ENCODE data around the gene AGO3.

DNA sequence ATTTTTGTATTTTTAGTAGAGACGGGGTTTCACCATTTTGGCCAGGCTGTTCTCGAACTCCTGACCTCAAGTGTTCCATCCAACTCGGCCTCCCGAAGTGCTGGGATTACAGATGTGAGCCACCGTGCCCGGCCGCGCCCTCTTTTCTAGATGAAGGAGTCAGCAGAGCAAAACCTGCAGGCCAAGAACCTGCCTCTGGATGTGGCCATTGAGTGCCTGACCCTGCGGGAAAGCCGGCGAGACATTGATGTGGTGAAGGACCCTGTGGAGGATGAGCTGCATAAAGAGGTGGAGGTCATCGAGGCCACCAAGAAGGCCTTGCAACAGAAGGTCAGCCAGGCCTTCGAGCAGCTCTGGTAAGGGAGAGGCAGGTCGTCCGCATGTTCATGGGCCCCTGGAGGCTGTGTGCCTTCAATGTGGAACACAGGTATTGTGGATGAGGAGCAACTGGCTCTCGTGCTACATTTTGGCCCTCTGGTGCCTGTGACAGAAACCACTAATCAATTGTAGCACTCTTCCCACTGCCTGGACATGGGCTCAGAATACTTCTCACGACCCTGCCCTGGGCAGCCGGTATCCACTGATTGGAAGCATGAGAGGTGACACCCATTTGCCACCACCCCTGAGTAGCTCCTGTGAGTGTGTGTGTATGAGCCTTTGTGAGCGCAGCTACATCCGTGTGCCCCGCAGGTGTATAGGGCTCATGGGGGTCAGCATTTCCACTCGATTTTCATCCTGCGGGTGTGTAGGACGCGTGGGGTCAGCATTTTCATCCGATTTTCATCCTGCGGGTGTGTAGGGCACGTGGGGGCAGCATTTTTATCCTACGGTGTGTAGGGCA lies 155.0 kb downstream of the AGO3 start:
- TF ChIP-seq, protein P1, sequence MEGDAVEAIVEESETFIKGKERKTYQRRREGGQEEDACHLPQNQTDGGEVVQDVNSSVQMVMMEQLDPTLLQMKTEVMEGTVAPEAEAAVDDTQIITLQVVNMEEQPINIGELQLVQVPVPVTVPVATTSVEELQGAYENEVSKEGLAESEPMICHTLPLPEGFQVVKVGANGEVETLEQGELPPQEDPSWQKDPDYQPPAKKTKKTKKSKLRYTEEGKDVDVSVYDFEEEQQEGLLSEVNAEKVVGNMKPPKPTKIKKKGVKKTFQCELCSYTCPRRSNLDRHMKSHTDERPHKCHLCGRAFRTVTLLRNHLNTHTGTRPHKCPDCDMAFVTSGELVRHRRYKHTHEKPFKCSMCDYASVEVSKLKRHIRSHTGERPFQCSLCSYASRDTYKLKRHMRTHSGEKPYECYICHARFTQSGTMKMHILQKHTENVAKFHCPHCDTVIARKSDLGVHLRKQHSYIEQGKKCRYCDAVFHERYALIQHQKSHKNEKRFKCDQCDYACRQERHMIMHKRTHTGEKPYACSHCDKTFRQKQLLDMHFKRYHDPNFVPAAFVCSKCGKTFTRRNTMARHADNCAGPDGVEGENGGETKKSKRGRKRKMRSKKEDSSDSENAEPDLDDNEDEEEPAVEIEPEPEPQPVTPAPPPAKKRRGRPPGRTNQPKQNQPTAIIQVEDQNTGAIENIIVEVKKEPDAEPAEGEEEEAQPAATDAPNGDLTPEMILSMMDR (IDR thresholded peaks at IDR 0.05; ENCODE audit: insufficient read depth, low read depth, low read length) = no peak
- TF ChIP-seq EZH2 (IDR thresholded peaks at IDR 0.05; ENCODE audit: insufficient read depth, low read length) = no peak

Data from astrocyte (in vitro differentiated cells and primary cell).